Rectal smooth muscle tissue (tissue), 1 donor: ENCODE measurements around the gene GATA5.
"Not testable (repeated sequence)": the region's sequence is repeated elsewhere in the genome, so short reads cannot be mapped to it uniquely, and the experiment has no call there.

Source experiments
- H3K27ac ChIP-seq: one replicate; pipeline ENCODE4 v1.7.0; 2013; ENCODE audit warnings: low read depth, low read length, inconsistent platforms
- H3K27me3 ChIP-seq: one replicate; pipeline ENCODE4 v1.7.0; 2013; ENCODE audit warnings: low read length; ENCODE audit not compliant: control insufficient read depth, insufficient read depth
- H3K36me3 ChIP-seq: one replicate; pipeline ENCODE4 v1.7.0; 2013; ENCODE audit warnings: low read length; ENCODE audit not compliant: control insufficient read depth, insufficient read depth
- H3K4me1 ChIP-seq: one replicate; pipeline ENCODE4 v1.7.0; 2013; ENCODE audit warnings: low read length; ENCODE audit not compliant: control insufficient read depth, insufficient read depth
- H3K4me3 ChIP-seq: one replicate; pipeline ENCODE4 v1.7.0; 2013; ENCODE audit warnings: low read length
- H3K9ac ChIP-seq: one replicate; pipeline ENCODE4 v1.7.0; 2013; ENCODE audit warnings: low read length

GATA5 gene

GRCh38 chr20:62437496-62437895 lies 38.3 kb downstream of the GATA5 start:
- no peaks in the 10 kb centered on the region for H3K36me3 ChIP-seq

DNA sequence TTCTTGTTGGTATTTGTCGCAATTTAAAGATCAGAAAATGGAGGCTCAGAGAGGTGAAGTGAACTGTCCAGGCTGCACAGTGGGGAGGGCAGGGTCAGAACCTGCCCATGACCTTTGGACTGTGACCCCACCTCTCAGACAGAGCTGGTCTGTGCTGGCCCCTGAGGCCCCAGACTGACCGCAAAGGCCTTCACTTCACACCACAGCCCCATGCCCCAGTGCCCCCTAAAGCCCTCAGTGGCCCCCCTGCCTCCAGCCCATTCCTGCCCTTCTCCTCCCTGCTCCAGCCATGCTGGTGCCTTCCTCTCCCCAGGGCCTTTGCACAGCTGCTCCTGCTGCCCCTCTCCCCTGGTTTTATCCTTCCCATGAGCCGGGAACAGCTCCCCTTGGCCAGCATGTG lies 39.1 kb downstream of the GATA5 start:
- Histone ChIP-seq H3K27me3 (no peaks in the 10 kb centered on the region), H3K27ac (no peak overlapping the region), H3K9ac (no peak overlapping the region), H3K4me3 (no peak overlapping the region), H3K4me1 (peaks cover 7% of the 10 kb centered on the region), H3K36me3 (no peaks in the 10 kb centered on the region)

More at GRCh38 chr20:62437496-62437895, 38.3 kb downstream of the GATA5 start:
- no peak overlapping the region for H3K9ac ChIP-seq
- H3K27ac ChIP-seq: no peak overlapping the region
- peaks cover 7% of the 10 kb centered on the region for H3K4me1 ChIP-seq
- no peaks in the 10 kb centered on the region for H3K27me3 ChIP-seq
- H3K4me3 ChIP-seq: no peak overlapping the region

- peaks cover 7% of the 10 kb centered on the region for H3K4me1 ChIP-seq
- no peaks in the 10 kb centered on the region for H3K36me3 ChIP-seq
- no peaks in the 10 kb centered on the region for H3K27me3 ChIP-seq
- H3K27ac ChIP-seq: no peak overlapping the region
- no peak overlapping the region for H3K4me3 ChIP-seq
- no peak overlapping the region for H3K9ac ChIP-seq
These were observed 41.9 kb downstream of the GATA5 start for GRCh38 chr20:62433658-62434497.

GRCh38 chr20:62430866-62431447 lies 44.8 kb downstream of the GATA5 start:
- peaks cover 2% of the 10 kb centered on the region for H3K4me1 ChIP-seq
- no peak overlapping the region for H3K9ac ChIP-seq
- no peak overlapping the region for H3K27ac ChIP-seq
- H3K27me3 ChIP-seq: no peaks in the 10 kb centered on the region
- no peak overlapping the region for H3K4me3 ChIP-seq
- H3K36me3 ChIP-seq: no peaks in the 10 kb centered on the region

DNA sequence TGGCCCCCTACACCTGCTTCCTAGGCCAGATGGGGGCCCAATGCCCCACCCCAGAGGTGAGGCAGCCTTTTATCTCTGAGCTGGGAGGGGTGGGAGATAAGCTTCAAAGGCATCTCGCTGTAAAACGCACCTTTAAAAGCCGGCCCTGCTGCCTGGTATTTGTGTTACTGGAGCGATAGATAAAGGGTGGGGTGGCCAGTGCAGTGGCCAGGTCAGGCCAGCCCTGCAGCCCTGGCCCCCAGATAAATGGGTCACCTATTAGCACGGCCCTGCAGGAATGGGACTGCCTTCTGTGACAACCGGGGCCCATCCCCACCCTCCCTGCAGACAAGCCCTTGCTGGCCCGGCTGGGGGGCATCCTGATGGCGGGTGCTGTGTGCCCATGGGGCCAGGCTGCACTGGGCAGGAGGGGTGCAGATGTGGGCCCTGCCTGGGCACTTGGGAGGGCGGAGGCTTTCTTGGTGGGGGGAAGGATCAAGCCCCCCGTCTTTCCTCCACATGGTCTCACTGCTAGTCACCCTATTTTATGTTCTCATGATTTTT lies 45.4 kb downstream of the GATA5 start:
- Histone ChIP-seq H3K27ac (no peak overlapping the region), H3K4me3 (no peak overlapping the region), H3K27me3 (no peaks in the 10 kb centered on the region), H3K9ac (no peak overlapping the region), H3K4me1 (peaks cover 2% of the 10 kb centered on the region), H3K36me3 (no peaks in the 10 kb centered on the region)

GRCh38 chr20:62429455-62430310 lies 46.1 kb downstream of the GATA5 start:
- Histone ChIP-seq H3K27ac (no peak overlapping the region), H3K4me3 (no peak overlapping the region), H3K27me3 (no peaks in the 10 kb centered on the region), H3K36me3 (no peaks in the 10 kb centered on the region), H3K9ac (no peak overlapping the region), H3K4me1 (peaks cover 2% of the 10 kb centered on the region)

GRCh38 chr20:62428396-62429295 lies 47.1 kb downstream of the GATA5 start:
- no peak overlapping the region for H3K4me3 ChIP-seq
- no peaks in the 10 kb centered on the region for H3K36me3 ChIP-seq
- no peak overlapping the region for H3K9ac ChIP-seq
- H3K4me1 ChIP-seq: no peaks in the 10 kb centered on the region
- no peaks in the 10 kb centered on the region for H3K27me3 ChIP-seq
- no peak overlapping the region for H3K27ac ChIP-seq

- Histone ChIP-seq H3K27ac (no peak overlapping the region), H3K9ac (no peak overlapping the region), H3K4me3 (no peak overlapping the region), H3K4me1 (no peaks in the 10 kb centered on the region), H3K36me3 (no peaks in the 10 kb centered on the region), H3K27me3 (no peaks in the 10 kb centered on the region)
These were observed 47.8 kb downstream of the GATA5 start for GRCh38 chr20:62428002-62428372.

- Histone ChIP-seq H3K27me3 (no peaks in the 10 kb centered on the region), H3K4me3 (no peak within 1 kb of the TSS)
These were observed 48.4 kb downstream of the GATA5 start, which contains the start of gene RBBP8NL for GRCh38 chr20:62427172-62428001. Gene RBBP8NL, minus strand, starts transcription at chr20:62427539. Its CDS starts 7,892 bp downstream, at chr20:62419647.

DNA sequence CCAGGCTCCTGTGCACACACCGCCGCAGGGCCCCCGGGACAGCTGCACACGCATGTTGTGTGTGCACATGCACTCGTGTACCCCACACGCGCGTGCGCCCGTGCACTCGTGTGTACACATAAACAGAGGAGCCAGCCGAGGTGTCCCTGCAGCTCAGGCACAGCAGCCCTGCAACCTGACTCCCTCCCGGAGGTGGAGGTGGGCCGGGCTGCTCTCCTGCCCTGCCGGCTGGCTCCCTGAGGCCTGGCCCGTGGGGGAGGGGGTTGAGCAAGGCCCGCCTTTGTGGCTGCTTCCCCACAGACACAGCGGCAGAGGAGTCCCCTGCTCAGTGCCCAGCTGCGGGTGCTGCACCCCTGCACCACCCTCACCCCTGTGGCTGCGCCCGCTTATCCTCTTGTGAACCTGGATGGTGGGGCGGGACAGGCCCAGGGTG lies 49.1 kb downstream of the GATA5 start:
- Histone ChIP-seq H3K27ac (no peak overlapping the region), H3K9ac (no peak overlapping the region), H3K36me3 (no peaks in the 10 kb centered on the region), H3K4me3 (no peak overlapping the region), H3K4me1 (no peaks in the 10 kb centered on the region), H3K27me3 (no peaks in the 10 kb centered on the region)

More at GRCh38 chr20:62427172-62428001, 48.4 kb downstream of the GATA5 start, which contains the start of gene RBBP8NL:
- H3K9ac ChIP-seq: no peak within 1 kb of the TSS
- H3K36me3 ChIP-seq: no peaks in the 10 kb centered on the region
- H3K4me1 ChIP-seq: no peaks in the 10 kb centered on the region
- no peak within 1 kb of the TSS for H3K27ac ChIP-seq

DNA sequence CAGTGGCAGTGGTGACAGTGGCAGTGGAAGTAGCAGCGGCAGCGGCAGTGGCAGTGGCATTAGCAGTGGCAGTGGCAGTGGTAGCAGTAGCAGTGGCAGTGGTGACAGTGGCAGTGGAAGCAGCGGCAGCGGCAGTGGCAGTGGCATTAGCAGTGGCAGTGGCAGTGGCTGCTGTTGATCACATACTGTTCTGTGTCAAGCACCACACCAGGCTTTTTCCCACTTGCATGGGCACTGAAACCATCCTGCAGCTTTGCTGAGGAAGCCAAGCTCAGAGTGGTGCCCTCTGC lies 49.8 kb downstream of the GATA5 start:
- H3K27me3 ChIP-seq, H3K4me3 ChIP-seq, H3K27ac ChIP-seq, H3K9ac ChIP-seq, H3K36me3 ChIP-seq, H3K4me1 ChIP-seq: not testable (repeated sequence)
